GM19099 (cell line): ENCODE measurements around the gene POFUT2.

Experiments used
- POLR2A ChIP-seq: IDR thresholded peaks from 3 replicates; pipeline ENCODE4 v1.6.1; 2011; ENCODE audit warnings: low read depth; ENCODE audit not compliant: insufficient read length; ENCODE audit errors: extremely low read depth

POFUT2 gene

GRCh38 chr21:45260191-45260825 lies 27.4 kb downstream of the POFUT2 start:
- no peak for TF ChIP-seq POLR2A

- TF ChIP-seq POLR2A, result no peak
These were observed 28.4 kb downstream of the POFUT2 start for GRCh38 chr21:45259206-45259840.

GRCh38 chr21:45258466-45258865 lies 29.2 kb downstream of the POFUT2 start:
- no peak for TF ChIP-seq POLR2A

GRCh38 chr21:45257673-45258341 lies 29.9 kb downstream of the POFUT2 start:
- no peak for TF ChIP-seq POLR2A

GRCh38 chr21:45256912-45257672 lies 30.6 kb downstream of the POFUT2 start:
- no peak for TF ChIP-seq POLR2A

GRCh38 chr21:45256021-45256911 lies 31.4 kb downstream of the POFUT2 start:
- TF ChIP-seq POLR2A, result no peak

- no peak for TF ChIP-seq POLR2A
These were observed 32.2 kb downstream of the POFUT2 start for GRCh38 chr21:45255381-45256020.

- TF ChIP-seq POLR2A, result no peak
These were observed 33.2 kb downstream of the POFUT2 start for GRCh38 chr21:45254460-45254930.

- no peak for TF ChIP-seq POLR2A
These were observed 33.8 kb downstream of the POFUT2 start for GRCh38 chr21:45253633-45254459.

GRCh38 chr21:45253180-45253579 lies 34.5 kb downstream of the POFUT2 start:
- TF ChIP-seq POLR2A, result no peak

- TF ChIP-seq POLR2A, result no peak
These were observed 35.2 kb downstream of the POFUT2 start for GRCh38 chr21:45252448-45252925.

- no peak for TF ChIP-seq POLR2A
These were observed 35.9 kb downstream of the POFUT2 start for GRCh38 chr21:45251635-45252447.
